Coronary artery (tissue), 2 donors: ENCODE measurements around the gene HNF4A.

ENCODE experiments used
- DNase-seq: peaks from one replicate; pipeline ENCODE4 v3.0.0-alpha.2; 2017; ENCODE audit warnings: low spot score
- H3K27ac ChIP-seq, 2 donors: fragments of 200-600 bp; sonication (generic); one replicate each; pipeline ENCODE4 v1.5.1; 2016 to 2019
- H3K4me3 ChIP-seq: fragments of 200-600 bp; sonication (generic); 2 replicates; pipeline ENCODE4 v1.5.1; 2016; ENCODE audit warnings: mild to moderate bottlenecking, moderate library complexity
- CTCF ChIP-seq: fragments of 200-600 bp; sonication (generic); IDR thresholded peaks from one replicate; pipeline ENCODE4 v1.5.1; 2019; ENCODE audit warnings: antibody characterized with exemption

The HNF4A gene

DNA sequence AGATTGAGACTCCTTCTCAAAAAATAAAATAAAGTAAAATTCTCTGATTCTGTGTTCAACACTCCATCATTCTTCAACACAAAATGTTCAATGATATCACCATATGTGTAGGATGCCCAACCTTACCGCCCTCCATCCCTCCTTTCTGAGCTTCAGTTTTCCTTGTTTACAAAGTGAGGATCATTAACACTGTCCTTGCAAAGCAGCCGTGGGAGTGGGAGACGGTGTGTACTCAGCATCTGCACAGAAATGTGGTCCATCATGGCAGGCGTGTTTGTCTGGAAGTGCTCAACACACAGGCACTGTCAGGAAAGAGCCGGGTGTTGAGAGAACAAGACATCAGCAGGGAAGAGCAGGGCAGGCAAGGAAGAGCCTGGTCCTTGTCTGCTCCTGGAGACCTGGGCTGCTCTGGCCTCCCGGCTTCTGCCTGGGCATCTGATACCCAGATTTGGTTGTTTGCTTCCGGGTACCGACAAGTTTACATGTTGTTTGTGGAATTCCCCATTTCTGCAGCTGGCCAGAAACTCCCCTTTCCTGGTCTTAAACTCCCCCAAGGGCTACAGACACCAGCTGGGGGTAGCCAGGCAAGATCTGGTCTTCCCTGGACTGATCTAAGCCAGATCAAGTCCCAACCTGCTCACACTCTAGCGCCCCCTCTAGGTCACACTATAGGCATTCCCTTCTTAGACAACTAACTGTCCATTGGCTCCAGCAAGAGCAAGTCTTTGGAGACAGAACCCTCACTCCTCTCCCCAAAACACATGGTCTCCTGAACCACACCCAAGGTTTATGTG lies 93.5 kb downstream of the HNF4A start:
- no peak for TF ChIP-seq CTCF
- Histone ChIP-seq H3K27ac (no peak overlapping the region), H3K4me3 (no peak overlapping the region)
- DNase-seq = no peak

DNA sequence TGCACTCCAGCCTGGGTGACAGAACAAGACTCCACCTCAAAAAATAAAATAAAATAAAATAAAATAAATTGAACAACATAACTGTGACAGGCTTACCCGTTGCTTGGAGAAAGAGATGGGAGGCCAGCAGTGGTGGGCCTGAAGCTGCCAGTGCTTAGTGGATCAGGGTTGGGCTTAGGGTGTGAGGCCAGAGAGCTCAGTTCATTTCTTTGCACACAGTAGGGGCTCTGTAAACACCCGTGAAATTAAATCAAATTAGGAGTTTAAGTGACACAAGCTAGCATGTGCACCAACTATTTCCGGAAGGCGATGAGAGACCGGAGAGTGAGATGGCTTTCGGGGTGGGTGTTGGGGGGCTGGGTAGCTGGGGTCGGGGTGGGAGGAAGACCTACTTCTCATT lies 94.4 kb downstream of the HNF4A start:
- DNase-seq = no peak
- no peak overlapping the region for H3K27ac ChIP-seq

GRCh38 chr20:44450281-44450889 lies 94.9 kb downstream of the HNF4A start:
- Histone ChIP-seq H3K27ac (no peak overlapping the region), H3K4me3 (no peak overlapping the region)
- DNase-seq = no peak
- TF ChIP-seq CTCF = no peak

More for the DNA sequence above, 94.4 kb downstream of the HNF4A start:
- no peak overlapping the region for H3K4me3 ChIP-seq
- no peak for TF ChIP-seq CTCF

GRCh38 chr20:44450903-44451450 lies 95.5 kb downstream of the HNF4A start:
- no peak for TF ChIP-seq CTCF
- no peak overlapping the region for H3K4me3 ChIP-seq
- no peak overlapping the region for H3K27ac ChIP-seq
- no peak for DNase-seq

- no peak for DNase-seq
- no peak overlapping the region for H3K27ac ChIP-seq
- TF ChIP-seq CTCF = no peak
Measured at GRCh38 chr20:44454306-44454963, 98.9 kb downstream of the HNF4A start.

GRCh38 chr20:44455126-44455525 lies 99.6 kb downstream of the HNF4A start:
- TF ChIP-seq CTCF = no peak
- DNase-seq = no peak
- Histone ChIP-seq H3K27ac (no peak overlapping the region), H3K4me3 (no peak overlapping the region)

More at GRCh38 chr20:44454306-44454963, 98.9 kb downstream of the HNF4A start:
- H3K4me3 ChIP-seq = no peak overlapping the region
